Measurements from ENCODE around the gene MTMR12.
"Not testable (repeated sequence)": the region's sequence is repeated elsewhere in the genome, so short reads cannot be mapped to it uniquely, and the experiment has no call there.

Gene MTMR12

DNA sequence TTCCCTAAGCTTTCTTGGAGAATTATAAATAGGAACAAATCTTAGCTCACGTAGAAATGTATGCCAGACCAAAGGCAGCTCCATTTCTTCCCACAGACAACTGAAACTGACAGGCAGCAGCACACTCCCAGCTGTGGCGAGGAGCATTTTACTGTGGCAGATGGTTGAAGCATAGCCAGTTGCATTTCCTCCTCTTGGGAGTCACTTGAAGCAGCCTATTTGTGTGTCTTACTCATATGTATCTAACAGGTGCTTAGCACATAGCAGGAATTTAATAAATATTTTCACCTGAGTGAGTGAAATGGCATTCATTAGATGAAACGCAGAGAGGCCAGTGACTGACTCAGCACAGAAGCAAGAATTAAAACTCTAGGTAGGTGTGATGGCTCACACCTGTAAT is 12.3 kb upstream of the MTMR12 start:
- intact Hi-C loops (cut with DNase I; ENCODE audit: low total_unique reads) = no loop called here
- Histone ChIP-seq H3K9me3 (no peaks in the 10 kb centered on the region), H3K27me3 (no peaks in the 10 kb centered on the region), H3K4me3 (no peak overlapping the region), H3K27ac (no peak overlapping the region), H3K36me3 (no peaks in the 10 kb centered on the region), H3K4me1 (peaks cover 0 to 8% (median 0%) of the 10 kb centered on the region in 4 donors)
- no peak for DNase-seq
- TF ChIP-seq, protein P1, sequence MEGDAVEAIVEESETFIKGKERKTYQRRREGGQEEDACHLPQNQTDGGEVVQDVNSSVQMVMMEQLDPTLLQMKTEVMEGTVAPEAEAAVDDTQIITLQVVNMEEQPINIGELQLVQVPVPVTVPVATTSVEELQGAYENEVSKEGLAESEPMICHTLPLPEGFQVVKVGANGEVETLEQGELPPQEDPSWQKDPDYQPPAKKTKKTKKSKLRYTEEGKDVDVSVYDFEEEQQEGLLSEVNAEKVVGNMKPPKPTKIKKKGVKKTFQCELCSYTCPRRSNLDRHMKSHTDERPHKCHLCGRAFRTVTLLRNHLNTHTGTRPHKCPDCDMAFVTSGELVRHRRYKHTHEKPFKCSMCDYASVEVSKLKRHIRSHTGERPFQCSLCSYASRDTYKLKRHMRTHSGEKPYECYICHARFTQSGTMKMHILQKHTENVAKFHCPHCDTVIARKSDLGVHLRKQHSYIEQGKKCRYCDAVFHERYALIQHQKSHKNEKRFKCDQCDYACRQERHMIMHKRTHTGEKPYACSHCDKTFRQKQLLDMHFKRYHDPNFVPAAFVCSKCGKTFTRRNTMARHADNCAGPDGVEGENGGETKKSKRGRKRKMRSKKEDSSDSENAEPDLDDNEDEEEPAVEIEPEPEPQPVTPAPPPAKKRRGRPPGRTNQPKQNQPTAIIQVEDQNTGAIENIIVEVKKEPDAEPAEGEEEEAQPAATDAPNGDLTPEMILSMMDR (IDR thresholded peaks at IDR 0.05) = no peak

DNA sequence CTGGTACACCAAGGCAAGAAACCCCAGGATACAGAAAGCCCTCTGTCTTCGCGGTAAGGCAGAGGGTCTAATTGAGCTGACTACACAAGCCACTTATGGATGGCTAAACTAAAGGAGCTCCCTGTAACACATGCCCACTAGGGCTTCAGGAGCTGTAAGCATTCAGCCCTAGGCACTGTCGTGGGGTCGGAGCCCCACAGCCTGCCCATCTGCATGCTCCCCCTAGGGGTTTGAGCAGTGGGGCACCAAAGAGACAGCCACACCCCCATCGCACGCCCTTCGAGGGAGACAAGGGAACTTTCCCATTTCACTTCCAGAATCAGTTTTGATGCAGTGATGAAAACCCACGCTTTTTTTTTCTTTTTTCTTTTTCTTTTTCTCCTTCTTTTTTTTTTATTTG is 11.0 kb upstream of the MTMR12 start:
- H3K4me3 ChIP-seq = no peak overlapping the region
- no peak overlapping the region for H3K27ac ChIP-seq
- H3K27me3 ChIP-seq = no peaks in the 10 kb centered on the region
- intact Hi-C loops (cut with DNase I; ENCODE audit: low total_unique reads) = no loop called here
- H3K4me1 ChIP-seq = no peaks in the 10 kb centered on the region
- TF ChIP-seq, protein P1 (IDR thresholded peaks at IDR 0.05) = no peak
- no peaks in the 10 kb centered on the region for H3K36me3 ChIP-seq
- DNase-seq = no peak
- no peaks in the 10 kb centered on the region for H3K9me3 ChIP-seq

DNA sequence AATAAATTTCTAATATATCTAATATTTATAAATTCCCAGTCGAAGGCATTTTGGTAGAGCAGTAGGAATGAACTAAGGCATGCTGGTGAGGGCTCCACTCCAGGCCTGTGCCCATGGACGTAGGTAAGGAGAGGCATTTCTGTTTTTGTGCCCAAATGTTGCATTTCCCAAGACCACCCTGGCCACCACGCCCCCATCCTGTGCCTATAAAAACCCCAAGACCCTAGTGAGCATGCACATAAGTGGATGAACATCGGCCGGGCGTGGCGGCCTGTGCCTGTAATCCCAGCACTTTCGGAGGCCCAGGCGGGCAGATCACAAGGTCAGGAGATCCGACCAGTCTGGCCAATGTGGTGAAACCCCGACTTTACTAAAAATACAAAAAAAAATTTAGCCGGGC is 10.1 kb upstream of the MTMR12 start:
- Histone ChIP-seq H3K9me3 (no peaks in the 10 kb centered on the region), H3K4me3 (no peak overlapping the region), H3K27ac (no peak overlapping the region), H3K36me3 (no peaks in the 10 kb centered on the region), H3K27me3 (no peaks in the 10 kb centered on the region), H3K4me1 (no peaks in the 10 kb centered on the region)
- DNase-seq = no peak
- TF ChIP-seq, protein P1 (IDR thresholded peaks at IDR 0.05) = no peak
- intact Hi-C loops (cut with DNase I; ENCODE audit: low total_unique reads) = no loop called here

DNA sequence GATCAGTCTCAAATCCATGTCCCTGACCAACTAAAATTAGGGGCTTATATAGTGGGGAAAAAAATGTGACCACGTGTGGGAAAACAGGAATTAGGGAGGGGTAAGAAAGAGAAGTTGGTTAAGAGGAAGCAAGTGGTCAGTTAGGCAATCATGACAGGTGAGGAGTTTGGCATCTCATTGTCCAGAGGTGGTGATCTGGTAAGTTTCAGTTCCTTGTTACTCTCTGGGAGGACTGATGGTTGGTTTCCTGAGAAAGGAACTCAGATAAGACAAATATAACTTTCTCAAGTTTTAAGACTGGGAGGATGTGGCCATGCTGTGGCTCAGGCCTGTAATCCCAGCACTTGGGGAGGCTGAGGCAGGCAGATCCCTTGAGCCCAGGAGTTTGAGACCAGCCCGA is 9.0 kb upstream of the MTMR12 start:
- intact Hi-C loops (cut with DNase I; ENCODE audit: low total_unique reads); H3K27me3 ChIP-seq; H3K4me1 ChIP-seq; DNase-seq; H3K36me3 ChIP-seq; H3K9me3 ChIP-seq; H3K27ac ChIP-seq; H3K4me3 ChIP-seq: not testable (repeated sequence)

DNA sequence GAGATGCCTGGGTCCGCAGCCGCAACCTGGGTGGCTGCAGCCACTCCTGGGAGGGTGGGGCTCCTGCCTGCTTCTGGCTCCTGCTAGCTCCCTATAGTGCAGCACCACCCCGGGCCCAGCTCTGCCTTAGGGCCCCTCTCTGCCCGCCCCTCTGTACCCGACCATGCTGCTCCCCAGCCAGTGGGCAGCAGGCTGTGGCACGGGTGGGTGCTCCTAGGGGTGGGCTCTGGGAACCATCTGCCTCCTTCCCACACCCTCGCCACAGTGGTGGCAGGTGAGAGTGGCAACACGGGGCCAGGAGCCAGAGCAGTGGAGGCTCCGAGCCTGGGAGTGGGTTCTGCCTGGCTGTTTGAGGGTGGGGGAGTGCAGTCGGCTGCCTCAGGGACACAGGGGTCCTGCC is 7.8 kb upstream of the MTMR12 start:
- Histone ChIP-seq H3K4me1 (no peaks in the 10 kb centered on the region), H3K36me3 (no peaks in the 10 kb centered on the region), H3K27me3 (no peaks in the 10 kb centered on the region), H3K9me3 (no peaks in the 10 kb centered on the region), H3K4me3 (no peak overlapping the region), H3K27ac (no peak overlapping the region)
- TF ChIP-seq, protein P1 (IDR thresholded peaks at IDR 0.05) = no peak
- intact Hi-C loops (cut with DNase I; ENCODE audit: low total_unique reads) = no loop called here
- DNase-seq = no peak

DNA sequence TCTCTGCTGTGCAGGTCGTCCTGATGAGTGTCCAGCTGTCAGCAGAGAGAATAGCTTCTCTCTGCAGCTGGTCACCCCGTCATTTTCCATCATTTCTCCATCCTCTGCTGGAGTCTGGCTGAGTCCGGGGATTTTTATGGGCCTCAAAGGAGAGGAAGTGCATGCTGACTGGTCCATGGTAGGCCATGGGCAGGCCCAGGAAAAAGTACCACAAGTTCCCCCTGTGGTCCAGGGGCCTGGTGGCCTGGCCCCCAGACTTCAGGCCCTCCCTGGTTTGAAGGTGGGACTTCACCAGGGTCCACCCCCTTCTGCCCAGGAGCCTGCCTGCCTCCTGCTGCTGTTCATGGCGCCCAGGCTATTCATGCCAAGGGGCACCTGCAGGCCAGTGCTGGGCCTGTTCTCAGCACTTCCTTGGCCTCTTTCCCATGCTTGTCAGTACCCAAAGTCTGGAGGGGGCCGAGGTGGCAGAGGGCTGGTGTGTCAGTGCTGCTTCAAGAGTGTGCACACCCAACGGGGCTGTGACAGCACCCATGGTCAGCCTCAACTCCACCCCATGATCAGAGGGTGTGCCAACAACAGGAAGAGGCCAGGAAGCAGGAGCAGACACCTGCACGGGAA is 7.3 kb upstream of the MTMR12 start:
- H3K27ac ChIP-seq = no peak overlapping the region
- no peaks in the 10 kb centered on the region for H3K4me1 ChIP-seq
- intact Hi-C loops (cut with DNase I; ENCODE audit: low total_unique reads) = loop anchor here (10.0 kb wide), 1 partner anchor 85 kb away; no protein-coding TSS in a partner anchor
- no peaks in the 10 kb centered on the region for H3K9me3 ChIP-seq
- no peak for DNase-seq
- TF ChIP-seq, protein P1 (IDR thresholded peaks at IDR 0.05) = no peak
- no peaks in the 10 kb centered on the region for H3K36me3 ChIP-seq
- no peaks in the 10 kb centered on the region for H3K27me3 ChIP-seq
- no peak overlapping the region for H3K4me3 ChIP-seq

Data from tibial artery (tissue), 4 donors.